ENCODE measurements around the gene ZNHIT1. TPM values are rescaled to one million over a fixed set of nuclear protein-coding genes. Genes with fewer than 3 reads are reported as not detected.
A peak's percentile ranks its signal among the peaks of the same experiment; 100 is the strongest.

The ZNHIT1 gene
- total RNA-seq, result 50.1 TPM
- long read RNA-seq, transcript ZNHIT1-201 (5 exons, 1,225 nt), result major isoform, 49 of 52 reads
- long read RNA-seq, partial matches to known transcripts, result 1 of 52 reads
- long read RNA-seq, other reads (novel, unspliced or antisense), result 0 of 52 reads

DNA sequence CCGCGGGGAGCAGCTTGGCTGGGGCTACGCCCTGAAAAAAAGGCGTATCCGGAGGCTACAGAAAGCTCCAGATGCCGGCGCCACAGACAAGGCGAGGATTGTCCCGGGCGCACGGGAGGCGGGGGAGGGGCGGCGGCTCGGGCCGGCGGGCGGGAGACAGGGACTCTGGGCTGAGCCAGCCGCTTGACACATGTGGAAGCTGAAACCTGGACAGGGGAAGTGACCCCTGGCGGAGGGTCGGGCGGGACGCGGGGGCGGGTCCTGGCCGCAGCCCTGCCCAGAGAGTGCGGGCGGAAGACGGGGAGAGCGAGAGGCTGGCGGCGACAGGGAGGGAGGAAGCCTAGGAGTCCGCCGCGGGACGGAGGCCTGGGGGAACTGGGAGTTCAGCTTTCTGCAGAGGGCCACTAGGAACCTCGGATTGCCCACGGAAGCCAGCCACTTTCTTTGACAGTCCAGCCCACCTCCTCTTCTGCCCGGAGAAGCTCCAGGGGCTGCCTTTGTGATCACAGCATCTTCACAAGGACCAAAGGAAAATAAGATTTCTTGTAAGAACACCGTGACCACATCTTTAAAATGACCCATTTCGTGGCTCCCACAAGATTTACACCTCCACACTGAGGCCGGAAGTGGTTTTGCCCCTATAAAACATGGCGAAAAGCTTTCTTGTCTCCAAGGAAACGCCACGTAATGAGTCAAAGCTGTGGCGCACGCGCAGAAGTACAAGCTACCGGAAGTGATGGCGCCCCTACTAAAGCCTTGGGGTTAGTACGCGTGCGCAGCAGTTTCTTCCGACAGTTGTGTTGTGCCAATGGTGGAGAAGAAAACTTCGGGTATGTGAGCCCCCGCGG, at the start of gene ZNHIT1, which contains the start of gene PLOD3:
Gene ZNHIT1 (plus strand): TSS at position 778 of the 848 bp plus-strand sequence. CDS start 31 bp downstream, at position 809.
Gene PLOD3 (minus strand): TSS at position 194 of the 848 bp plus-strand sequence. CDS start 307 bp downstream, outside the sequence.
- intact Hi-C loops (cut with DNase I), result loop anchor here (5.0 kb wide), 1 partner anchor 35 kb away; no protein-coding TSS in a partner anchor
- peak; percentile 96 for DNase-seq (ENCODE audit: low spot score)

DNA sequence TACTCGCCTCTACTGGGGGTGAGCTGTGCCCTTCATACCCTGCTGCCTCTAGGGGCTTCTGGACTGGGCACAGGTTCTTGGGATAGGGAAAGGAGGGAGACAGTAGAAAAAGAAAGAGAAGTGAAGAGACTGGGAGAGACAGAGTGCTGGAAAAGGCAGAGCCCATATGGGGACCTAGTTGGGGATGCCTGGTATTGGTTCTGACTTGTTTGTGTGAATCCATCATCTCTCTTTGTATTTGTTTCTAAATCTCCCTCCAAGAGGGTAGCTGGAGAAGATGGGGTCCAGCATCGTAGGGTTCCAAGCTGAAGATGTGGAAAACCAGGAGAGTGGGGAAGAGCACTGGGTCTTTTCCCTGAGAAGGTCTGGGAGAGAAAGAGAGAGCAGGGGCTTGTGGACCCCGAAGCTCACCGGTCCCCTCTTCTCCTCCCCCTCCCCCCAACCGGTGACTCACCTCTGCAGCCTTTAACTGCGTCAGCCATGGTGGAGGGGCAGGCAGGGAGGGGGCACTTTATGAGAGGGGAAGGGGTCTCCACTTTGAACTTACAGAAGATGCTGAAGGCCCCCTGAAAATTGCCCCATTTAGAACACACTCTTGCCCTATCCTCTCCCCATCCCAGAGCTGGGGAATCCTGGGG, 49.4 kb upstream of the ZNHIT1 start:
- DNase-seq (ENCODE audit: low spot score), result no peak
- intact Hi-C loops (cut with DNase I), result loop anchor here (10.0 kb wide), 1 partner anchor 274 kb away; the partner anchor contains the start of gene ACHE

DNA sequence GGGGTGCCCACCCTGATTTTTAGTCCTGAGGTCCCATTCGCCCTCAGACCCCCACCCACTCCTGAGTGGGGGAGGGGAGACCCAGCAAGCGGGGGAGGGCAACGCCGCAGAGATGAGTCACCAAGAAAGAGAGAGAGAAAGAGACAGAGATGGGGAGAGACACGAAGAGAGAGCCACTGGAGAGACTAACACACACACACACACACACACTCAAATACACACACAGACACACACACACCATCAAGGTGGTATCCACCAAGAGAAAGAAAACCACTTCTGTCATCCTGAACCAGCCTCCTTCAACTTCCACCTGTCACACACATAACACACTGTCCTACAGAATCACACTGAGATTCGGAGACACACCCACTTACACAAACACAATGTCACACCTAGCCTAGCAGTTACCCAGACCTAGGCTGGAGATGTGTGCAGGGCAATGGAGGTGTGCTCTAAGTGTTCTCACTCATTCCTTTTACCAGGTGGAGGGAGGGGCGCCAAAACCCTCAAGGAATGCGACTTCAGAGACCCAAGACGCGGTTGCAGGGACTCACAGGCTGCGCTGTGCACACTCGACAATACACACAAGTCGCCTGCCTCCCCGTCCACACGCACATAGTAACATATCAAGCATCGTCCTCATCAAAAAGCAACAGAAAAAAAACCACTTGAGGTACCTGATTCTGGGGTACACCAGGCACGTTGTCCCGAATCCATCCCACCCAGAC, 48.7 kb upstream of the ZNHIT1 start:
- DNase-seq (ENCODE audit: low spot score), result no peak
- intact Hi-C loops (cut with DNase I), result loop anchor here (10.0 kb wide), 1 partner anchor 274 kb away; the partner anchor contains the start of gene ACHE

DNA sequence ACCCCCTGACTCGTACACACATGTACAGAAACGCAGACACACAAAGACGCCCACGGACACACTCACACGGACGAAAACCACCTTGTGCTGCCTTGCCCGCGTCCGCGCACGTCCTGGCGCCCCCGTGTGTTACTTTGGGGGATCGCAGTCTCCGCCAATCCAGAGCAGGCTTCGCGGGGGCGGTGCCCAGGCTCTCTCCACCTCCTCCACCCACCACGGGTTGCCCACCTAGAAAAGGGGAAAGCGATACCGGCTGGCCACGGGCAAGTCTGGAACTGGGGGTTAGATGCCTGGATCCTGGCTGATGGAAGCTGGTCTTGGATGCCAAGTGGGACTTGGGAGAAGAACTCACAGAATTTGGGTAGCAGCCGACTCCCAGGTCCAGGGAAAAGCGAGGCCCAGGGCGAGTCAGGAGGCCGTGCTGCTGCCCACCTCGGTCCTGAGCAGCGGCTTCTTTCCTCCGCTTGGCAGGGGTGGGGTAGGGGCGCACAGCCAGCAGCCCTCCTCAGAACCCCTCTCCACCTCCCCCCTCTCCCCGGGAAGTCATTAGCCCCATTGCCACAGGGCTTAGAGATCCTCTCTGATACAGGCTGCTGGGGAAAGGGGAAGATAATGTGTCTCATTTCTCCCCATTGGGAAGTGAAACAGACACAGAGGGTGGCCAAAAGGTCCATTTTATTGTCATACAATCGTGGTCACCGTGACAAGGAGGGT, 48.0 kb upstream of the ZNHIT1 start:
- intact Hi-C loops (cut with DNase I), result loop anchor here (10.0 kb wide), 1 partner anchor 275 kb away; the partner anchor contains the start of gene ACHE
- peak; percentile 88 for DNase-seq (ENCODE audit: low spot score)

DNA sequence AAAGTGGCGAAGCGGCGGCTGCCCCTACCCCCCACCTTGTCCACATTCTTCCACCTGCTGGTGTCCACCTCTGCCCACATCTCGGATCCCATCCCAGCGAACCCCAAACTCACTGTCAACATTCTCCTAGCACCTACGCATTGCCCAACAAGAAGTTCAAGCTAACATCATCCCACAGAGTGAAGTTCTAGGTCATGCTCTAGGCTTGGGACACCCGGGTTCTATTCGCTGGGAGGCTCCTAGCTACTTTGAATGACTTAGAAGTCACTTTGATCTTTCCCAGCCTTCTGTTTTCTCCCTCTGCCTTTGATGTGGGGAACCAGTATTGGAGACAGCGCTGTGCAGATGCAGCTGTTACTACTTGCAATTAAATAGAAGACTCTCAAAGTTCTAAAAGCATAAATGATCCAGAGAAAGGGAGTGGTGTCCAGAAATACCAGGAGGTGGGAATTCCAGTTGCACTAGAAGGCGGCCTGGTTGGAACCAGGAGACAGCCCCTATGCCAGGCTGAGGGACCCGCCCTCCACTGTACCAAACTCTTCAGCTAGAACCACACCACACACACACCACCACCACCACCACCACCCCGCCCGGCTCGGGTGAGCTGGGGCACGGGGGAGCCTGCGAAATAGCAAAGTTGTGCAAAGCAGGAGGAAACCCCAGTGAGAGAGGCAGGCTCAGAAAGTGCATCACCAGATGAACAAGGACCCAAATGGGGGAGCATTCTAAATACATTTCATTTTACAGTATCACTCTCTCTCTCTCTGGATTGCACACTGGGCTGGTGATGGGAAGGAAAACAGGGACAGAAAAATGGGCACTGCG, 47.1 kb upstream of the ZNHIT1 start:
- DNase-seq (ENCODE audit: low spot score), result no peak
- intact Hi-C loops (cut with DNase I), result no loop called here

DNA sequence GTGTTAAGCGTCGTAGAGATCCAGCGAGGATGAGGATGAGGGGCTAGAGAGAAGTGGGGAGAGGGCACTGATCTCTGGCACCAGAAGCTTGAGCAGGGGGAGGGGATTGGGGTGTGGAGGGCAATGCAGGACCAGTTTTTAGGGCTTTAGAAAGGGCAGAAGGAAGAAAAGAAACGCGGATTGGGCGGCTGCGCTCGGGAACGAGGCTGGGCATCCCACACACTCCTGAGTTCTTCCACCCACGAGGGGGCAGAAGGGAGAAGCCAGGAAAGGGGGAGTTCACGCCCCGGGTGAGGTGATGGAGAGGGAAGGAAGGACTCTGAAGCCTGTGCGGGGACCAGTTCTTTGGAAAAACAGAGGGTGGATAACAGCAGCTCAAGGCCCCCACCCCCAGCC, 46.5 kb upstream of the ZNHIT1 start:
- intact Hi-C loops (cut with DNase I), result no loop called here
- no peak for DNase-seq (ENCODE audit: low spot score)

DNA sequence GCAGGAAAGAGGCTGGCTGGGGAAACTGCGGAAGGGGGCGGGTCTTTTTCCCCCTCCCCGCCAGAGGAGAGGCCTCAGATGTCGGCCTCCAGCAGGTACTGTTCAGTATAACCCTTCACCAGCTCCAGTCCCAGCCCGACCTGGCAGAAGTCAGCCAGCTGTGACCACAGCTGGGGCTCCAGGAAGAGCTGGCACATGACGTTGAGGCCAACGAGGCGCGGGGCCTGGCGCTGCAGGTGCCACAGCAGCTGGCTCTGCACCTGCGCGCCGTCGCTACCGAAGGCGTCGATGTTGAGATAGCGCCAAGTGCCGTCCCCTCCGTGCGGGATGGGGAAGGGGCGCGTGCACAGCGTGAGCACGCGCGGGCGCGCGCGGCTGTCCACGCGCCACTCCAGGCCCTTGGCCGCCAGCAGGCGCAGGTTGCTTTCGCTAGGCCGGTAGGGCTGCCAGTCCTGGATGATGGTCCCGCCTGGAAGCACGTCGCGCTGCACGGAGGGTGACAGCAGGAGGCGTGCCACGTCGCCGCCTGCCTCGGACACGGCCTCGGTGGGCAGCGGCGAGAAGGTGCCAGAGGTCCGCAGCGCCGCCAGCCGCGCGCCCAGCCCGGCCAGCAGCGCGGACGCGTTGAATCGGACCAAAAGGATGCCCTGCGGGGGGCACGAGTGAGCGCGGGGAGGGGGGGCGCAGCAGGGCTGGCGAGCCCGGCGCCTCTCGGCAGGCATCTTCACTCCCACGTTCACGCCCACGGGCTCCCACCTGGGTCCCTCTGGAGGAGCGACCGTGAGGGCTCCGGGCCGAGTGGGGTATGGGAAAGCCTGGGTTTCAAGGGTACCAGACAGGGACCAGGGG, 45.7 kb upstream of the ZNHIT1 start:
- intact Hi-C loops (cut with DNase I), result no loop called here

DNA sequence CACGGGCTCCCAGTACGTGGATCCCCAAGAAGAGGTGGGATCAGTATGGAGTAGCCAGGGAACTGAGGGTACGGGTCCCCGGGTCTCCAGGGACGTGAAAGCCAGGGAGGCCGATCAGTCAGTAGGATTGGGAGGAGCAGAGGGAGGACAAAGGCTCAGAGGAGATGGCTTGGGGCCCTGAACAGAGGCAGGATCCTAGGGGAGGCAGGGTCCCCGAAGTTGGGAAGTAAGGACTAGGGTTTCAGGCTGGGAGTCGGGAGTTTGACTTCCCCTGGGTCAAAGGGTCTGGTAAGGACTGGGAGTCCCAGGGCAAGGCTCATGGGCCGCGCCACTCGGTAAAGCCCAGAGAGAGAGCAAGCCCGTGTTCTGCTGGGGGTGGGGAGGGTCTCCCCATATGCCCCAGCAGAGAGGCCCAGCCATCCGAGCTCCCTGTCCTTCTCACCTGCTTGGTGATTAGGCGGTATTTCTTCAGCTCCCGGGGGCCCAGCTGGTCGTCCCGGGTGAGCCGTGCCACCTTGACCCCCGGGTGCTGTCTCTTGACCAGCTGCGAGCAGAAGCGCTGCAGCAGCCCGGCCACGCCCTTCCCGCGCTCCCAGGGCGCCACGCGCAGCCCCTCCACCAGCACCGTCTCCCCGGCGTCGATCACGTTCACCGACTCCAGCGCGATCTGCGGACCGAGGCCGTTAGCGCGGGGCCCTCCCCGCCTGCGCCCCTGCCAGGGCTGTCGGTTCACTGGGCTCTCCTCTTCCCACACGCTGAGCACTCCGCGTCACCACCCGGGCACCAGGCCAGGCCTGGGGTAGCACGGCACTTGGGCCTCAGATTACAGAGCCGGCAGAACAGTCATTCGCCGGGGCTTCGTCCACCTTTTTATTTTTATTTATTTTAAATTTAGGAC, 44.9 kb upstream of the ZNHIT1 start:
- intact Hi-C loops (cut with DNase I), result no loop called here
- peak; percentile 85 for DNase-seq (ENCODE audit: low spot score)

More for the DNA sequence above, 45.7 kb upstream of the ZNHIT1 start:
- DNase-seq (ENCODE audit: low spot score), result no peak

DNA sequence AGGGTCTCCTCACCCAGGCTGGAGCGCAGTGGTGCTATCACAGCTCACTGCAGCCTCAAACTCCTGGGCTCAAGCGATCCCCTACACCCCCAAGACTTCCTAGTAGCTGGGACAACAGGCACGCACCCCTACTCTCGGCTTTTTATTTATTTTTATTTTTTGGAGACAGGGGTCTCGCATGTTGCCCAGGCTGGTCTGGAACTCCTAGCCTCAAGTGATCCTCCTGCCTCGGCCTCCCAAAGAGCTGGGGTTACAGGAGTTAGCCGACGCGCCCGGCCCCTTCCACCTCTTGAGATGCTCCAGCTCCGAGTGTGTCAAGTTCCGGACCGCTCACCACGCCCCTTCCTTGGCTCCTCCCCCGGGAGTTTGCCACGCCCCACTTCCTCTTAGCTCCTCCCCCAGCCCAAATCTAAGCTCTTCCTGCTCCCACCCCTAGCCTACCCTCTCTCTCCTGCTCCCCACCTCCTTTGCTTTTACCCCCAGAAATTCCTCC, 44.2 kb upstream of the ZNHIT1 start:
- DNase-seq (ENCODE audit: low spot score), result no peak
- intact Hi-C loops (cut with DNase I), result no loop called here

DNA sequence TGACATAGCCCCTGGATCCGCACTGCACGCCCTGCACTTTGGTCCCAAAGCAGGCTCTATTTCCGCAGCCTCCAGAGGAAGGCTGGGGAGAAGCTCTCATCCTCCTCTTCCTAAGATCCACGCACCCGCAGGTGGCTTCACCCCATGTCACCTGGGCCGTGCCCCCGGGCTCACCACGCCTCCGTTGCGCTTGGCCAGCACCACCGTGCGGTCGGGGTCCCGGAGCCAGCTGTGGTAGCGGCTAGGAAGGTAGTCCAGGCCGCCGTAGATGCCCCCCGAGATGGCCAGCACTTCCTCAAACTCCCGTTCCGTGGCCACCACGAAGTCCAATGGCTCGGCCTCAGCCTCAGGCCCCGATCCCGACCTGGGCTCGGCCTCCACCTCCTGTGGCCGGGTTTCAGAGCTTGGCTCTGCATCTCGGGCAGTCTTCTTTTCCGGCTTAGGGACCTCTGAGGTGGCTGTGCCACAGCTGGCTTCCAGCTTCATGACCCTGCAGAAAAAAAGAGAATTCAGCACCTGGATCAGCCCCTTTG, 43.6 kb upstream of the ZNHIT1 start:
- DNase-seq (ENCODE audit: low spot score), result no peak
- intact Hi-C loops (cut with DNase I), result no loop called here

DNA sequence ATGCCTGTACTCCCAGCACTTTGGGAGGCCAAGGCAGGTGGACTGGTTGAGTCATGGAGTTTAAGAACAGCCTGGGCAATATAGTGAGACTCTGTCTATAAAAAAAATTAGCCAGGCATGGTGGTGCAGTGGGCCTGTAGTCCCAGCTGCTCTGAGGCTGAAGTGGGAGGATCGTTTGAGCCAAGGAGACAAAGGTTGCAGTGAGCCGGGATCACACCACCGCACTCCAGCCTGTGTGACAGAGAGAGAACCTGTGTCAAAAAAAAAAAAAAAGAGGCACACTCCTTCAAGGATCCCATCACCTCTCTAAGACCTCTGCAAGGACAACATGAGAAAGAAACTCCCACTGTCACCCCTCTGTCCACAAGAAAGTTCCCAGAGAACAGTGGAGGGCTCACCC, 42.3 kb upstream of the ZNHIT1 start:
- intact Hi-C loops (cut with DNase I), result no loop called here
- no peak for DNase-seq (ENCODE audit: low spot score)

DNA sequence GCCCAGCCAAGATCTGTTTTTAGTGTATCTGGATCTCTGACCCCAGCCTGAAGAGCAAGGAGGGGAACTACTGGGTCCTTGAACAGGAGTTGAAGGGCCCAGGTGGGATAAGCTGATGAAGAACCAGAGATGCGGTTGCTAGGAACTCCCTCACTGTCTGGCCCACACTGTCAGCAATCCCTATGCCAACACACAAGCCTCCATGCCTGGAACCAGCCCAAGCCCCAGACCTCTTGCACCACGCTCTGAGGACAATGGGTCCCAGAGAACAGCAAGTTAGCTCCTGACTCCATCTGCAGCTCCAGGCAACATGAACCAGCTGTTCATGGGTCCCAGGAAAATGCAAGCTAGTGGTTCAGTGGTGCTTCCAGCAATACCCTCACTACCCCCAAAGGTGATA, 40.3 kb upstream of the ZNHIT1 start:
- intact Hi-C loops (cut with DNase I), result no loop called here
- no peak for DNase-seq (ENCODE audit: low spot score)

DNA sequence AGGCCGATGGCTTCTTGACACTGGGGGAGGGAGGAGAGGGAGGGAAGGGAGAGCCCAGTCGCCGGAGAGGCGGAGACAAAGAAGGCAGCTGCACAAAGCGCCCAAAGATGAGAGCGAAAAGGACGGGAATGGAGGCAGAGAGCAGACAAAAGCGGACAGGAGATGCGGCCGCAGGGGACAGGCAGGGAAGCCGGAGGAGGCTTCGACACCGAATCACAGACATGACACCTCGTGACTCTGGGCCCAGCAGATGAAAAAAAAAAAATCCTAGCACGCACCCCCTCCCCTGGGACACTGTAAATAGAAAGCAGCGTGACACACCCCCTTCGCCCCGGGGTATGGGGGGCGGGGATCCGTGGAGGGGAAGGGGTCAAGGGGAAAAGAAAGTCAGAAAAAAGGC, 38.8 kb upstream of the ZNHIT1 start:
- intact Hi-C loops (cut with DNase I), result no loop called here
- no peak for DNase-seq (ENCODE audit: low spot score)

DNA sequence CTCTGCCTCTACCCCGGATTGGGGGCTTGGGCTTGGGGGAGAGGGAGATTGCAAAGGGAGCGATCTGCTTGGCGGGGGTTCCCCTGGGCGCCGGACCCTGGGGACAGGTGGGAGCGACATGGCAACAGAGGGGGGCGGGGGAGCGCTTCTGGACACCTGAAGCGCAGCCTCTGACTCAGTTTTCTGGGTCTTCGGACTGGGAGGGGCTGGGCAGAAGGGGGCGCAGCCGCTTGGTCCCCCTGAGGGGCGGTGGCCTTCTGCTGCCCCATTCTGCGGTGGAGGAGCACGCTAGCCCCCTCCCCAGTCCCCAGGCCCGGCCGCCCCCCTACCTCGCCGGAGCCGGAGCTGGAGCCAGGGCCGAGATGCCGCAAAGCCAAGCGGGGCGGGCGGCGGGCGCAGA, 38.3 kb upstream of the ZNHIT1 start:
- intact Hi-C loops (cut with DNase I), result no loop called here
- DNase-seq (ENCODE audit: low spot score), result no peak

DNA sequence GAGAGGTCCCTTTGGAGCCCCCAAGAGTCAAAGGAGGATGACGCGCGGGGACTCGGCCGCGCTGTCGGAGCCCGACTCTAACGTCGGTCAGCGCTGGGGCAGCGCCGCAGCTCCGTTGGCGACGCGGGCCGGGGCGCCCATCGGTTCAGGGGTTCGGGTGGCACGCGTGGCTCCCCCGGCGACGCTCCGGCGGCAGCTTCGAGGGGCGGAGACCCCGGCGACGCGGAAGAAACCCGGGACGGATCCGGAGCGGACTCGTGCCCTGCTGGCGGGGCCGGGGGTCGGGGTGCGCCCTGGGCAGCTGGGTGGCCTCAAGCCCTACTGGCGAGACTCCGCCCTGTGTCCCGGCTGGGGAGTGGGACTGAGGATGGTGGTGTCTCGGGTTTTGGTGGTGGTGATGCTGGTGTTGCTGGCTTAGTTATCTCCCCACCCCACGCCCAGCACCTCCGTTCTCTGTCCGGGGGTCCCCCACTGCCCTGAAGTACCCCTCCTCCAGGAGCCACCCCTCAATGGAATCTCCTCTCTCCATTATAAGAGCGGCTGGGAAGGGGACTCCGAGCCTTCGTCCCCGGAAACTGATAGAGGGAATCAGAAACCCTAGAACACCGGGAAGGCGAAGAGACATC, 37.7 kb upstream of the ZNHIT1 start, which contains the start of gene NAT16:
Gene NAT16 (minus strand): TSS at position 164 of the 626 bp plus-strand sequence. CDS start 5,486 bp downstream, outside the sequence.
- no peak for DNase-seq (ENCODE audit: low spot score)
- intact Hi-C loops (cut with DNase I), result no loop called here

All from cardiac septum (tissue), 1 donor.